ENCODE results near the gene SRCAP.

SRCAP gene

DNA sequence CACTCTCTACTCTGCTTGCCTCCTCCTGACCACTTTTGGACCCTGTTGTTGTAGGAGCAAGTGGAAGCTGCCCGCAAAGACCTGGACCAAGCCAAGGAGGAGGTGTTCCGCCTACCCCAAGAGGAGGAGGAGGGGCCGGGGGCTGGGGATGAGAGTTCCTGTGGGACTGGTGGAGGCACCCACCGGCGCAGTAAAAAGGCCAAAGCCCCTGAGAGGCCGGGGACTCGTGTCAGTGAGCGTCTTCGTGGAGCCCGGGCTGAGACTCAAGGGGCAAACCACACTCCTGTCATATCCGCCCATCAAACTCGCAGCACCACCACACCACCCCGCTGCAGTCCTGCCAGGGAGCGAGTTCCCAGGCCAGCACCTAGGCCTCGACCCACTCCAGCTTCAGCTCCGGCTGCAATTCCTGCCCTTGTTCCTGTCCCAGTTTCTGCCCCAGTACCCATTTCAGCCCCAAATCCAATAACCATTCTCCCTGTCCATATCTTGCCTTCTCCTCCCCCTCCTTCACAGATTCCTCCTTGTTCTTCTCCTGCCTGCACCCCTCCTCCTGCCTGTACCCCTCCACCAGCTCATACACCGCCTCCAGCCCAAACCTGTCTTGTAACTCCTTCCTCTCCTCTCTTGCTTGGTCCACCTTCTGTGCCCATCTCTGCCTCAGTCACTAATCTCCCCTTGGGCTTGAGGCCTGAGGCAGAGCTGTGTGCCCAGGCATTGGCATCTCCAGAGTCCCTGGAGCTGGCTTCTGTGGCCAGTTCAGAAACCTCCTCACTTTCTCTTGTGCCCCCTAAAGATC lies 38.2 kb downstream of the SRCAP start:
- no peak for DNase-seq (ENCODE audit: low spot score)

DNA sequence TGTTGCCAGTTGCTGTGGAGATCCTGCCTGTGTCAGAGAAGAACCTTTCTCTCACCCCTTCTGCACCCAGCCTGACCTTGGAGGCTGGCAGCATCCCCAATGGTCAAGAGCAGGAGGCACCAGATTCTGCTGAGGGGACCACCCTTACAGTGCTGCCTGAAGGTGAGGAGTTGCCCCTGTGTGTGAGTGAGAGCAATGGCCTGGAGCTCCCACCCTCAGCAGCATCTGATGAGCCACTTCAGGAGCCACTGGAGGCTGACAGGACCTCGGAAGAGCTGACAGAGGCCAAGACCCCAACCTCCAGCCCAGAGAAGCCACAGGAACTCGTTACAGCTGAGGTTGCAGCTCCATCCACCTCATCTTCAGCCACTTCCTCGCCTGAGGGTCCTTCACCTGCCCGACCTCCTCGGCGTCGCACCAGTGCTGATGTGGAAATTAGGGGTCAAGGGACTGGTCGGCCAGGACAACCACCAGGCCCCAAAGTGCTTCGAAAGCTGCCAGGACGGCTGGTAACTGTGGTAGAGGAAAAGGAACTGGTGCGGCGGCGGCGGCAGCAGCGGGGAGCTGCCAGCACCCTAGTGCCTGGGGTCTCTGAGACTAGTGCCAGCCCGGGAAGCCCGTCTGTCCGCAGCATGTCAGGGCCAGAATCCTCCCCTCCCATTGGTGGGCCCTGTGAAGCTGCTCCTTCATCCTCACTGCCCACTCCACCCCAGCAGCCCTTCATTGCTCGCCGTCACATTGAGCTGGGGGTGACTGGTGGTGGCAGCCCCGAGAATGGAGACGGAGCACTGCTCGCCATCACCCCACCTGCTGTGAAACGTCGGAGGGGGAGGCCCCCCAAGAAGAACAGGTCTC lies 39.0 kb downstream of the SRCAP start:
- DNase-seq (ENCODE audit: low spot score): no peak

GRCh38 chr16:30738984-30739951 lies 40.3 kb downstream of the SRCAP start:
- DNase-seq (ENCODE audit: low spot score): no peak

GRCh38 chr16:30740364-30741251 lies 41.6 kb downstream of the SRCAP start:
- DNase-seq (ENCODE audit: low spot score): peak; percentile 86

GRCh38 chr16:30741461-30741914 lies 42.5 kb downstream of the SRCAP start:
- peak; percentile 94 for DNase-seq (ENCODE audit: low spot score)

DNA sequence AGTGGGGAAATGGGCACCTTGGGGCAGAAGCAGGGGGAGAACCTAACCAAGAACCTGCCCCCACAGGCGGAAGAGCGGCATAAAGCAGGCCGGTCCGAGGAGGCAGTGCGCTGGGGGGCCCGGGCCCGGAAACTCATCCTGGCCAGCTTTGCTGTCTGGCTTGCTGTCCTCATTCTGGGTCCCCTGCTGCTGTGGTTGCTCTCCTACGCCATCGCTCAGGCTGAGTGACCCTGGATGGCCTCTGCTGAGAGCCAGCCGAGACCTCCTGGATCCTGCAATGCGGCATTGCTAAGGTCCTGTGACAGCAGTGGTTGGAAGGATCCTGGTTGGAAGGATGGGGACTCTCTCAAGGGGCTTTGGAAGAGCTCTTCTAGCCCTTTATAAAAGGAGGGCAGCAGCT lies 44.7 kb downstream of the SRCAP start:
- DNase-seq (ENCODE audit: low spot score): no peak

DNA sequence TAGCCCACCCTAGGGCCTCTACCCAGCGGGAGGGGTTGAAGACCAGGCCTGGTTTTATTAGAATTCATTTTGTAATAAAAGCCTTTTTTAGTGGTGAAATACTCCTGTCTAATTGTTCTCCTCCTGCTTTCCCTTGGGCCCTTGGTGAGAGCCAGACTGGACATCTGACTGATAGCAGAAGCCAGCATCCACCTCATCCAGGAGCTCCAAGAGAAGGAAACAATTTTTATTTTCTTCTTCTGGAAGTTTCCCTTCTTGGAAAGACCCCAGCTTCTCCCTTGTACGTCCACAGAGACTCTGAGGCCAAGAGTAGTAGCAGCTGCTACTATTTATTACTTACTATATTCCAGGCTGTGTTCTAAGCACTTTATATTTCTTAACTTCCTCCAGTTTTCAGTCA lies 45.2 kb downstream of the SRCAP start:
- no peak for DNase-seq (ENCODE audit: low spot score)

- DNase-seq (ENCODE audit: low spot score): no peak
Observed at GRCh38 chr16:30745082-30745481, 46.1 kb downstream of the SRCAP start.

DNA sequence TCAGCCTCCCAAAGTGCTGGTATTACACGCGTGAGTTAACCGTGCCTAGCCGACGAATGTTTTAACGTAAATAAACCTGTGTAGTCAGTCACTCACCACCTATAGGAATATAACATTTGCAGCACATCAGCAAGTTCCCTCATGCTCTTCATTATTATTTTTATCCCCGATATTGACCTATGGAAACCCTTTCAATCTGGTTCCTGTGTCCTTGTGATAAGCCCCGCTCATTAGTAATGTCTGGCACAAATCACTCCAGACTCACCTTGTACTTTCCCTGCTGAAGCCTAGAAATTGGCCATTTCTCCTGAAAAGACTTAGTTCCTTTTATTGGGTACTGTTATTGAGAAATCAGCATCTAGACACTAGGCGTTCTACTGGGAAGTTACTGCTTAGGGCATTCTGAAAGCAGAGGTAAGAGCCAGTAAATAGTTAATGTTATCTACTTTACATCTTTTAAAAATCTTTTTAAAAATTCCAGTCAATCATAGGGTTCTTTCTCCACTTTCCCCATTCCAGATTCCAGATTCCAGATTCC lies 47.7 kb downstream of the SRCAP start:
- DNase-seq (ENCODE audit: low spot score): no peak

DNA sequence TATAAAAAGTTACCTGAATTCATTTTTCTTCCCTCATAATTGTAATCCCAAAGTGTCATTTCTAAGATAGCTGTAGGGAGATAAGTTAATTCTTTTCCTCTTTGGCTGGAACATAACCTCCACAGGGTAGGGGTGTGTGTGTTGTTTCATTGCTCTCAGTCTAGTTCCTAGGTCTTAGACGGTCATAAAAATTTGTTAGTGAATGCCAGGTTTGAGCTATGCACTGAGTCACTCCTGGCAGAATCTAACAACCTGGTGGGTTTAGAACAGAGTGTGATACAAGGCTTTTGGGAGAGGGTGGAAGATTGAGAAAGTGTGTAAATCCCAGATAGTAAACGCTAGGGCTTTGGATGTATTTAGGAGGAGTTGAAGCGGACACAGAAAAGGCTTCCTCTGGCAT lies 48.4 kb downstream of the SRCAP start:
- no peak for DNase-seq (ENCODE audit: low spot score)

- peak; percentile 99 for DNase-seq (ENCODE audit: low spot score)
Observed at GRCh38 chr16:30747799-30748633, 49.0 kb downstream of the SRCAP start, which contains the start of gene PHKG2. Gene PHKG2, plus strand, starts transcription at chr16:30748425. Its CDS starts 396 bp downstream, at chr16:30748821.

DNA sequence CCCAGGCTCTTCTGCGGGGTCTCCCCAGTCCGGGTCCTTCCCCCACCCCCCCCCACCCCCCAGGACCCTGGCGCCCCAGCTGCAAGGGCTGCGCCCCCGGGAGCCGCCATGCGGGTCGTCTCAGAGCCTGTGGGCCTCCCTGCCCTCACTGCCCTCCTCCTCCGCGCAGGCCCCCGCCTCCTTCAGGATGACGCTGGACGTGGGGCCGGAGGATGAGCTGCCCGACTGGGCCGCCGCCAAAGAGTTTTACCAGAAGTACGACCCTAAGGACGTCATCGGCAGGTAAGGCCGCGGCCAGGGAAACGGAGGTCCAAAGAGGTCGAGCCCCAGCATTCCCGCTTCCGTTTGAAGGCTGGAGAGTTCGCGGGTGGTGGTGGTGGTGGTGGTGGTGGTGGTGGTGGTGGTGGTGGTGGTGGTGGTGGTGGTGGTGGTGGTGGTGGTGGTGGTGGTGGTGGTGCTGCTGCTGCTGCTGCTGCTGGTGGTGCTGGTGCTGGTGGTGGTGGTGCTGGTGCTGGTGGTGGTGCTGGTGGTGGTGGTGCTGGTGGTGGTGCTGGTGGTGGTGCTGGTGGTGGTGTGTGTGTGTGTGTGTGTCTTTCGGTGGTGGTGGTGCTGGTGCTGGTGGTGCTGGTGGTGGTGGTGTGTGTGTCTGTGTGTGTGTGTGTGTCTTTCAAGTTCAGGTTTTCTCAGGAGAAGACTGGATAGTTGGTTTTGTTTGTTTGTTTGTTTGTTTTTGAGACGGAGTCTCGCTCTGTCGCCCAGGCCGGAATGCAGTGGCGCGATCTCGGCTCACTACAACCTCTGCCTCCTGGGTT lies 49.9 kb downstream of the SRCAP start:
- DNase-seq (ENCODE audit: low spot score): peak; percentile 67

GRCh38 chr16:30750201-30750600 lies 51.2 kb downstream of the SRCAP start:
- DNase-seq (ENCODE audit: low spot score): no peak

DNA sequence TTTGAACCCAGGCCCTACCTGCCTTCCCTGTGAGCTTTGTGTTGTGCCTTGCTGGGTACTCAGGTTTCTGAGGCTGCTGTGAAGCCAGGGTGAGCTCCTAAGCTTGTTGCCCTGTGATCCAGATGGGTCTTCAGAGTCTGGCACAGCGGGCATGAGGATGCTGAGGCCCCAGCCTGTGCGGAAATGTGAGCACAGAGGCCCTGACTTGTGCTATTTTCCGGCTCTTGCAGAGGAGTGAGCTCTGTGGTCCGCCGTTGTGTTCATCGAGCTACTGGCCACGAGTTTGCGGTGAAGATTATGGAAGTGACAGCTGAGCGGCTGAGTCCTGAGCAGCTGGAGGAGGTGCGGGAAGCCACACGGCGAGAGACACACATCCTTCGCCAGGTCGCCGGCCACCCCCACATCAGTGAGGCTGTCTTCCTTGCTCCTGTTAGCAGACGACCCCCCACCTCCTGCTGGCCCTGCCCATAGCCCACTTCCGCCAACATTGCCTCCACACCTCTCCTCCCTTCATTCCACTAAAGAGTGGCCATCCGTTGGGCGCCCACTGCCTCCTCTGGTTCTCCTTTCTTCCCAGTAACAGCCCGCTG lies 52.0 kb downstream of the SRCAP start:
- no peak for DNase-seq (ENCODE audit: low spot score)

DNA sequence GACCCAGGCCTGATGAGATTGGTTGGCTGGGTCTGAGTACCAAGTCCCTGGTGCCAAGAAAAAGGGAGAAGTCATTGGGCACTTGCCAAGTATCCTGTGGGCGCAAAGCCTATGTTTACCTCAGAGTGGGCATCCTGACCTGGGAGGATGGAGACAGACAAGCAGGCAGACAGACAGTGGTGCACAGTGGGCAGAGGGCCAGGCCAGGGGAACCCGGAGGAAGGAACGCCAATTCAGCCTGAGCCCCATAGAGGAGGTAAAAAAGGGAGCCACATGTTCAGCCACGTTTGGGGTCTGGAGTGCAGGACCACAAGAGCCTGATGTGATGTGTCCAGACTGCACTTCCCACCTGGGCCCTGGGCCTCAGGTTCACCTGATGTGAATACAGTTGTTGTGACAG lies 54.6 kb downstream of the SRCAP start:
- no peak for DNase-seq (ENCODE audit: low spot score)

- DNase-seq (ENCODE audit: low spot score): no peak
Observed at GRCh38 chr16:30755955-30756780, 57.2 kb downstream of the SRCAP start.

DNA sequence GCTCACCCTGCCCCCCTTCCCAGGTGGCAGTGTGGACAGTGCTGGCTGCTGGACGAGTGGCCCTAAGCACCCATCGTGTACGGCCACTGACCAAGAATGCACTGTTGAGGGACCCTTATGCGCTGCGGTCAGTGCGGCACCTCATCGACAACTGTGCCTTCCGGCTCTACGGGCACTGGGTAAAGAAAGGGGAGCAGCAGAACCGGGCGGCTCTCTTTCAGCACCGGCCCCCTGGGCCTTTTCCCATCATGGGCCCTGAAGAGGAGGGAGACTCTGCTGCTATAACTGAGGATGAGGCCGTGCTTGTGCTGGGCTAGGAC lies 57.8 kb downstream of the SRCAP start:
- no peak for DNase-seq (ENCODE audit: low spot score)

GRCh38 chr16:30757316-30757715 lies 58.3 kb downstream of the SRCAP start:
- no peak for DNase-seq (ENCODE audit: low spot score)

All from hepatic stellate cell (primary cell).